Esophagus squamous epithelium (tissue), 5 donors: Measurements from ENCODE around the gene TJAP1. TPM values are rescaled to one million over a fixed set of nuclear protein-coding genes. Genes with fewer than 3 reads are reported as not detected.

Experiments
- DNase-seq: peaks from one replicate; lab custom pipeline; 2025; lab: John Stamatoyannopoulos, UW
- H3K27ac ChIP-seq, 4 donors: fragments of 200-600 bp; sonication (generic); one replicate each; pipeline ENCODE4 v1.5.1; 2016 to 2019; ENCODE audit warnings: mild to moderate bottlenecking in 1 of 4
- H3K27me3 ChIP-seq, 4 donors: fragments of 200-600 bp; sonication (generic); 1 replicate in 3 of 4; 2 replicates in 1 of 4; pipeline versions ENCODE4 v1.5.1 to v1.6.0; 2017 to 2021; ENCODE audit warnings: antibody characterized with exemption in 1 of 4
- H3K36me3 ChIP-seq, 3 donors: fragments of 200-600 bp; sonication (generic); one replicate each; pipeline ENCODE4 v1.5.1; 2016 to 2019
- H3K4me1 ChIP-seq, 3 donors: fragments of 200-600 bp; sonication (generic); one replicate each; pipeline ENCODE4 v1.5.1; 2017 to 2019
- H3K4me3 ChIP-seq, 4 donors: fragments of 200-600 bp; sonication (generic); 1 replicate in 3 of 4; 2 replicates in 1 of 4; pipeline ENCODE4 v1.5.1; 2016 to 2019; ENCODE audit warnings: mild to moderate bottlenecking in 2 of 4, moderate library complexity in 1 of 4
- H3K9me3 ChIP-seq, 3 donors: fragments of 200-600 bp; sonication (generic); one replicate each; pipeline ENCODE4 v1.5.1; 2016 to 2019
- CTCF ChIP-seq, 6 experiments: fragments of 450-650 bp in 4 of 6; fragments of 200-600 bp in 2 of 6; sonication (generic) in 2 of 6; IDR thresholded peaks; one replicate each; pipeline ENCODE4 v1.5.1; 2016 to 2019; ENCODE audit warnings: antibody characterized with exemption in 6 of 6, mild to moderate bottlenecking in 4 of 6, moderate library complexity in 4 of 6
- POLR2A ChIP-seq, 4 donors: fragments of 450-650 bp; IDR thresholded peaks; one replicate each; pipeline ENCODE4 v1.6.1; 2017; ENCODE audit warnings: antibody characterized with exemption in 4 of 4, mild to moderate bottlenecking in 4 of 4, moderate library complexity in 3 of 4
- WGBS, 2 donors: methylation state at CpG; one replicate each; pipeline ENCODE4 v1.1.5; 2018; 5-methylcytosine and 5-hydroxymethylcytosine counted together
- intact Hi-C: fragments of 100-400 bp; cut with DNase I; formaldehyde crosslinking; loops from one replicate; pipeline ENCODE4 v1.15.0; 2022
- total RNA-seq, 4 donors: library from RNA; depleted of rRNA; stranded (reverse); fragments of >200 nt; gene quantifications; one replicate each; pipeline ENCODE4 v1.1.0, GENCODE V29; 2016
- donor health status: DM: yes; HTN: yes; CAD: no.

TJAP1 gene
- total RNA-seq, 4 donors from 2014 or later, result 9.5 to 20.2 (median 10.9) TPM

- no peak for DNase-seq
- peaks cover 0 to 34% (median 4%) of the 10 kb centered on the region in 4 donors for H3K27me3 ChIP-seq
- H3K4me1 ChIP-seq, result peaks cover 6 to 49% (median 9%) of the 10 kb centered on the region in 3 donors
- no CpG with 5 or more reads among the region's 4 CpGs for WGBS, 2 donors
- intact Hi-C loops, result loop anchor here (5.0 kb wide), 1 partner anchor 44 kb away; no protein-coding TSS in a partner anchor
- no peak for TF ChIP-seq POLR2A (IDR thresholded peaks at IDR 0.05)
- TF ChIP-seq CTCF (IDR thresholded peaks at IDR 0.05), result no peak
- peaks cover 19 to 54% (median 23%) of the 10 kb centered on the region in 3 donors for H3K36me3 ChIP-seq
- H3K27ac ChIP-seq, result peak overlapping the region in 1 of 4 donors; percentile 17
- H3K4me3 ChIP-seq, result no peak overlapping the region
- H3K9me3 ChIP-seq, result no peaks in the 10 kb centered on the region
Measured at GRCh38 chr6:43452896-43453295, 24.5 kb upstream of the TJAP1 start.

- Histone ChIP-seq H3K36me3 (peaks cover 19 to 45% (median 19%) of the 10 kb centered on the region in 3 donors), H3K27me3 (peaks cover 0 to 44% (median 4%) of the 10 kb centered on the region in 4 donors), H3K4me3 (peak overlapping the region in 2 of 4 donors; percentile 55 to 60), H3K9me3 (no peaks in the 10 kb centered on the region), H3K4me1 (peaks cover 6 to 49% (median 9%) of the 10 kb centered on the region in 3 donors), H3K27ac (peak overlapping the region in 2 of 4 donors; percentile 59 to 79)
- no peak for DNase-seq
- TF ChIP-seq POLR2A (IDR thresholded peaks at IDR 0.05), result no peak
- TF ChIP-seq CTCF (IDR thresholded peaks at IDR 0.05), result no peak
- intact Hi-C loops, result loop anchor here (5.0 kb wide), 1 partner anchor 43 kb away; no protein-coding TSS in a partner anchor
Measured at GRCh38 chr6:43453831-43454230, 23.5 kb upstream of the TJAP1 start.

DNA sequence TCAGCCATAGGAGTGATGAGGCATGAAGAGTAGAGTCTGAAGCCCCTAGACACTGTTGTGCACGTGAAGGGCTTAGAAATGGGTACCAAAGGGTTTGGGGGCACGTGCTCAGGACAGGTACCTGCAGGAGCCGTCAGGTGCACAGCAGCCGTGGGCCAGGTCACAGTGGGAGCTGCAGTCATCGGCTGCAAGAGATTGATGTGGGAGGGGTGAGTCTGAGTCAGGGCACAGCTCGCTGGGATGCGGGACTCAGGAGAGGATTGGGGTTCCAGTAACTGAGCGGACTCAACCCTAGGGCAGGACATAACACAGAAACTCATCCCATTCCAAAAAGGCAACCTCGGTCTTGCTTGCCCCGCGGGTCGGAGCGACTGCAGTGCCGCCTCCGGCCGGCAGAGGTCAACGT is 23.1 kb upstream of the TJAP1 start:
- Histone ChIP-seq H3K27me3 (peaks cover 0 to 48% (median 4%) of the 10 kb centered on the region in 4 donors), H3K9me3 (no peaks in the 10 kb centered on the region), H3K4me3 (peak overlapping the region; percentile 38 to 67 (median 58)), H3K36me3 (peaks cover 14 to 40% (median 18%) of the 10 kb centered on the region in 3 donors), H3K27ac (peak overlapping the region; percentile 59 to 79 (median 70)), H3K4me1 (peaks cover 6 to 49% (median 9%) of the 10 kb centered on the region in 3 donors)
- intact Hi-C loops, result loop anchor here (5.0 kb wide), 1 partner anchor 43 kb away; no protein-coding TSS in a partner anchor
- WGBS, 2 donors, result 11 to 14% methylated on average over 8 to 14 of the region's 17 CpGs
- no peak for DNase-seq
- TF ChIP-seq POLR2A (IDR thresholded peaks at IDR 0.05), result no peak
- peak; percentile 90 to 97 (median 92) for TF ChIP-seq CTCF (IDR thresholded peaks at IDR 0.05)

GRCh38 chr6:43454696-43455530 is 22.5 kb upstream of the TJAP1 start:
- no peak for DNase-seq

More at GRCh38 chr6:43454696-43455530, 22.5 kb upstream of the TJAP1 start:
- Histone ChIP-seq H3K27ac (peak overlapping the region; percentile 59 to 79 (median 70)), H3K4me1 (peaks cover 6 to 49% (median 9%) of the 10 kb centered on the region in 3 donors), H3K9me3 (no peaks in the 10 kb centered on the region), H3K4me3 (peak overlapping the region; percentile 38 to 67 (median 58)), H3K27me3 (peaks cover 0 to 55% (median 4%) of the 10 kb centered on the region in 4 donors), H3K36me3 (peaks cover 10 to 34% (median 11%) of the 10 kb centered on the region in 3 donors)
- WGBS, 2 donors, result 1 to 4% methylated on average over 27 to 33 of the region's 97 CpGs
- no peak for TF ChIP-seq CTCF (IDR thresholded peaks at IDR 0.05)
- TF ChIP-seq POLR2A (IDR thresholded peaks at IDR 0.05), result no peak
- intact Hi-C loops, result loop anchor here (5.0 kb wide), 1 partner anchor 42 kb away; no protein-coding TSS in a partner anchor
